Measurements from ENCODE around the gene GMPS. TPM values are rescaled to one million over a fixed set of nuclear protein-coding genes. Genes with fewer than 3 reads are reported as not detected.

The GMPS gene
- total and polyA plus RNA-seq, 2 of the 8 experiments (the other 6 are each of a cell fraction or from before 2014, with no cell fraction given), result 57.7 to 175 TPM

GRCh38 chr3:155912579-155913190 lies 42.2 kb downstream of the GMPS start (continued):
- TF ChIP-seq CTCF (IDR thresholded peaks at IDR 0.05; ENCODE audit: control extremely low read depth in 1 of 3, insufficient read depth in 1 of 3, low read depth in 1 of 3, low read length in 3 of 3) (no peak), YY1 (IDR thresholded peaks at IDR 0.05; ENCODE audit: low read depth, low read length) (no peak), TCF12 (IDR thresholded peaks at IDR 0.05; ENCODE audit: low read depth, low read length) (no peak), SIRT6 (IDR thresholded peaks at IDR 0.05; ENCODE audit: low read length) (no peak), USF2 (IDR thresholded peaks at IDR 0.05; ENCODE audit: low read length) (no peak), POLR2AphosphoS5 (IDR thresholded peaks at IDR 0.05; ENCODE audit: low read depth, low read length) (no peak)

Measured in H1 (cell line).